Measurements from ENCODE around the gene NR1D2.
"Not testable (repeated sequence)": the region's sequence is repeated elsewhere in the genome, so short reads cannot be mapped to it uniquely, and the experiment has no call there.

NR1D2 gene

GRCh38 chr3:24002129-24002528, 57.0 kb downstream of the NR1D2 start:
- no peak for DNase-seq (ENCODE audit: extremely low read depth in 1 of 2, low read depth in 1 of 2)

DNA sequence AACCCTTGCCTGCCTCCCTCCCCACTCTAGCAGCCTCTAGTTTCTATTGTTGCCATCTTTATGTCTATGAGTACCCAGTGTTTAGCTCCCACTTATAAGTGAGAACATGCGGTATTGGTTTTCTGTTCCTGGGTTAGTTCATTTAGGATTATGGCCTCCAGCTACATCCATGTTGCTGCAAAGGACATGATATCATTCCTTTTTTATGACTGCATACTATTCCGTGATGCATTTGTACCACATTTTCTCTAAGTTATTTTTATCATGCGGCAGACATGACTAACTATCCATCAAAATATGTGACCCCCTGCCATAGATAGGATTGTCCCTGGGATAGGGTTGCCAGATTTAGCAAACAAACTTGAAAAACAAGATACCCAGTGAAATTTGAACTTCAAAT, 58.4 kb downstream of the NR1D2 start:
- no peak for DNase-seq (ENCODE audit: extremely low read depth in 1 of 2, low read depth in 1 of 2)

DNA sequence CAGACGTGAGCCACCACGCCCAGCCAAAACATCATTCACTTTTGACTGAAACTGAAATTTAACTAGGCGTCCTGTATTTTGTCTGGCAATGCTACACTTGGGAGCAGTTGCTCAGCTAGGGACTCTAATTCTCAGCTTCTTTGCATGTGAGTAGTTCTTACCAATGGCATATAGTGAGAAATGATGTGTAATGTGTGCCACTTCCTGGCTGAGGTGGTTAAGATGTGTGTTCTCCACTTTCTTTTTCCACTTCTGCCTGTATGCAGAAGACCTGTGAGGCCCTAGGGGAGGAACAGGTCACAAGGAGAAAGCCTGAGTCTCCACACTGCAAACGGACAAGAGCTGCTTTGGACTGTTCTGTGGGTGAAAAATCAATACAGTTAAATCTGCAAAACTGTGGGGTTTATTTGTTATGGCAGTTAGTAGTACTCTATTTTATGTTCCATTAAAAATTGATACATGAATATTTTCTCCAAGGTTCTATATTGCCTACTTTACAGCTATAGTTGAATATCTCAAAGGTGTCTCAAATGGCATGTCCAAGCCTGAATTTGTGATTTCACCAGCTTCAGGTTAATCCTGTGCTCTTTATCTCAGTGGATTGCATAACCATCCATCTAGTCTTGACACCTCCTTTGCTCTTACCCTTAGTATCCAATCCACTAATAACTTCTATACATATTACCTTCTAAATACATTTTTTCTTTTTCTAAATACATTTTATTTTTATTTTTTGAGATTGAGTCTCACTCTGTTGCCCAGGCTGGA, 59.3 kb downstream of the NR1D2 start:
- DNase-seq (ENCODE audit: extremely low read depth in 1 of 2, low read depth in 1 of 2), result no peak

DNA sequence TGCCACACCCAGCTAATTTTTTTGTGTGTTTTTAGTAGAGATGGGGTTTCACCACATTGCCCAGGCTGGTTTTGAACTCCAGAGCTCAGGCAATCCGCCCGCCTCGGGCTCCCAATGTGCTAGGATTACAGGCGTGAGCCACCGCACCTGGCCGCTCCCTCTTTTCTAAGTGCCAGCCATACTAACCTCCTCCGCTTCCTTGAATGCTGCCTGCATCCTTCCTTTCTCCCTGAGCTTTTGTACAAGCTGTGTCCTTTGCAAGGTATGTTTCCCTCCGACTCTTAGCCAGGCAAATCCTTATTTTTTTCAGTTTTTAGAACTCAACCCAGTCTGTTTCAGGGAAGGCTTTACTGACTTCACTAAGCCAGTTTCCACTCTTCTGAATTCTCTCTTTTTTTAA, 60.6 kb downstream of the NR1D2 start:
- DNase-seq (ENCODE audit: extremely low read depth in 1 of 2, low read depth in 1 of 2), result no peak

- DNase-seq (ENCODE audit: extremely low read depth in 1 of 2, low read depth in 1 of 2), result not testable (repeated sequence)
Measured at GRCh38 chr3:24010834-24011233, 65.7 kb downstream of the NR1D2 start.

GRCh38 chr3:24012589-24013269, 67.6 kb downstream of the NR1D2 start:
- no peak for DNase-seq (ENCODE audit: extremely low read depth in 1 of 2, low read depth in 1 of 2)

DNA sequence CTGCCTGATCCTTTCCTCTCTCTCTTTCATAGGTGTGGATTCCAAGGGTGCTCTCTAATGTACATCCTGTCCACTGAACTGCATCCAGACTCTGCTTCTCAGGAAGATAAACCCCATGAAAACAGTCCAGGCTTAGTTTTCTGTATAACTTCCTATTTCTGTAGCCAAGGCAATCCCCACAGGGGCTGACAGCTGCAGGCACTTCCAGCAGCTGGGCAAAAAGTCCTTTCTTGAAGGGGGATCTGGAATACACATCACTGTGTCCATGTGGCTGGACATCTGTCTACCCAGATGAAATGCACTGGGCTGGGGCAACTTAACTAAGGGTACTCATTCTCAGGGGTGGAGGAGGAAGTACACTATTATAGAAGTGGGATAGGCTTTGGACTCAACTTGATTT, 72.2 kb downstream of the NR1D2 start:
- no peak for DNase-seq (ENCODE audit: extremely low read depth in 1 of 2, low read depth in 1 of 2)

DNA sequence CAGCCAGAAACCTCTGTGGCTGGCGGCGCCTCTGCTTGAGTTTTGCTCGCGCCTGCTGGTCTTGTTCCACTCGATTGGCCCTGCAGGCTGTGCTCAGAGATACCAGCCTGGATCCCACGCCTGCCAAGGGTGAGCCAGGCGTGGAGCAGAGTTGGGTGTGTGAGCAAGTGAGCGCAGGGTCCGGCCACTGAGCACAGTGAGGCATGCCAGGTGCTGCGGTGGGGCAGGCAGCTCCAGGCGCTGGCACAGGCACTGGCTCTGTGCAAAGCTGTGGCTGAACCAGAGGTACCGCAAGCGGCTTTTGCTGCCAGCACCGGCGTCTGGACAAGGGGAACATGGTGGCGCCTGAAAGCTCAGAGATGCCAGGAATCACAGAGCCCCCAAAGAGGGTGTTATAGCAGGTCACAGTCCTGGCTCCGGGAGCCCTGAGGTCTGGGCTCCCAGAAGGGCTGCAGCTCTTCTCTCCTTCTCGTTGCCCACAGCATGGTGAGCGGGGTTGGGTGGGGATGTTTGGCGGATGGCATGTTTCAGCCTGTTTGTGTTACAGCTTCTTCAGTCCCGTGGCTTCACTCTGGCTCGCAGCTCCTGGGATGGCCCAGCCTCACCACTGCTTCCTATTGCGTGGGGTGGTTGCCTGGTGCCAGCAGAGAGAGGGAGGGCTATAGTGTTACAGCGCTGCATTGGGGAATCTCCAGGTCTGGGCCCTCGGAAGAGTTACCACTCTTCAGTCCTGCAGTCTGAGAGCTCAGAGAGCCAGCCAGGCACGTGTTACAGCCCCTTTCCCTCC, 73.9 kb downstream of the NR1D2 start:
- no peak for DNase-seq (ENCODE audit: extremely low read depth in 1 of 2, low read depth in 1 of 2)

DNA sequence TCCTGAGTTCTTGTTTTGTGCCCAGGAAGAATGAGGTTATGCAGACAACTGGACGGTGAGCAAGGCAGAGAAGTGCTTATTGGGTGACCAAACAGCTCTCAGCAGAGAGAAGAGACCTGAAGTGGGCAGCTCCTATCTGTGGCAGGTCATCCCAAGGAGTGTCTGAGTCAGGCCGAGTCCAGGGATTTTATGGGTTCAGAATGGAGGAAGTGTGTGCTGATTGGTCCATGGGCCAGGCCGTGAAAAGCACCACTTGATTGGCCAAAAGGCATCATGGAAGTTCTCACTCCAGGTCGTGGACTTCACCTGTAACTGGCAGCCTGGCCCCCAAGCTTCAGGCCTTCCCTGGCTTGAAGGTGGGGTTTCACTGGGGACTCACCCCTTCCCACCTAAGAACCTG, 74.5 kb downstream of the NR1D2 start:
- no peak for DNase-seq (ENCODE audit: extremely low read depth in 1 of 2, low read depth in 1 of 2)

- no peak for DNase-seq (ENCODE audit: extremely low read depth in 1 of 2, low read depth in 1 of 2)
Measured at GRCh38 chr3:24020036-24020691, 75.1 kb downstream of the NR1D2 start.

- no peak for DNase-seq (ENCODE audit: extremely low read depth in 1 of 2, low read depth in 1 of 2)
Measured at GRCh38 chr3:24023197-24023596, 78.1 kb downstream of the NR1D2 start.

DNA sequence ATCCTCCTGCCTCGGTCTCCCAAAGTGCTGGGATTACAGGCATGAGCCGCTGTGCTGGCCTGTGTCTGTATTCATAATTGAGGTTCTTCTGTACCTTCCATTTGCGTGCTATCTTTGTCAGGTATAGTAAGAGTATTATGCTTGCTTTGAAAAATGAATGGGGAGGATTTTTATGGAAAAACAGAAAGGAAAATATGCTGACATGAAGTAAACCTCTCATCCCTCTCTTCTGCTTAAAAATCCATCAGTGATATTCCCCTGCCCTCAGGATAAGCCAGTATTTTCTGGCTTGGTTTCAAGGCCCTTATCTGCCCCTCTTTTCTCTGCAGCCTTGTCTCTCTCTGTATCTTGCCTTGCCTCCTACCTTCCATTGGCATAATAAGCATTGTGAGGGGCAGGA, 80.7 kb downstream of the NR1D2 start:
- DNase-seq (ENCODE audit: extremely low read depth in 1 of 2, low read depth in 1 of 2), result no peak

DNA sequence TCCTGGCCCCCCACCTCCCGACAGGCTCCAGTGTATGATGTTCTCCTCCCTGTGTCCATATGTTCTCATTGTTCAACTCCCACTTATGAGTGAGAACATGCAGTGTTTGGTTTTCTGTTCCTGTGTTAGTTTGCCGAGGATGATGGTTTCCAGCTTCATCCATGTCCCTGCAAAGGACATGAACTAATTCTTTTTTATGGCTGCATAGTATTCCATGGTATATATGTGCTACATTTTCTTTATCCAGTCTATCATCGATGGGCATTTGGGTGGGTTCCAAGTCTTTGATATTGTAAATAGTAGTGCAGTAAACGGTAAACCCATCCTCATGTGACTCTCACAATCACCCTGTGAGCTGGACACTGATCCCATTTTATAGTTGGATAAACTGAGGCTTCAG, 81.6 kb downstream of the NR1D2 start:
- not testable (repeated sequence) for DNase-seq (ENCODE audit: extremely low read depth in 1 of 2, low read depth in 1 of 2)

DNA sequence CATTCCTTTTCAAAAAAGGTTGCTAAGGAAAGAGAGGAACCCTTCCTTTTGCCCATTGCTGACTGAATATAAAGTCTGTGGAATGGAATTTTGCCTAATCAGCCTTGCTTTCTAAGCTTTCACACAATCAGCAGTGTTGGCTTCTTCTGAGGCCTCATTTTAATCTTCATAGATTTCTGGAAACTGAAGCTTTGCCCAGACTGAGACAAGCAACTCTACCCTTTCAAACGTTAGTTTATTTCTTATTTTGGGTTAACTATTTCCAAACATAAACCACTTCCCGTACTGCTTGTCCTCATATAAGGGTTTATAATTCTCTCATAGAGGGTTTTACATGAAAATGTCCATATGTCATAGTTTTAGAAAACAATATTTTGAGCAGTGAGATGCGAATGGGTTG, 82.9 kb downstream of the NR1D2 start:
- no peak for DNase-seq (ENCODE audit: extremely low read depth in 1 of 2, low read depth in 1 of 2)

Data from activated CD8-positive, alpha-beta memory T cell treated with anti-CD3 and anti-CD28 coated beads for 1 hour (primary cell).